Measurements from ENCODE around the gene CIT. TPM values are rescaled to one million over a fixed set of nuclear protein-coding genes. Genes with fewer than 3 reads are reported as not detected.

Gene CIT
- polyA plus RNA-seq, 3 donors, result 0.03 TPM; not detected in 2

DNA sequence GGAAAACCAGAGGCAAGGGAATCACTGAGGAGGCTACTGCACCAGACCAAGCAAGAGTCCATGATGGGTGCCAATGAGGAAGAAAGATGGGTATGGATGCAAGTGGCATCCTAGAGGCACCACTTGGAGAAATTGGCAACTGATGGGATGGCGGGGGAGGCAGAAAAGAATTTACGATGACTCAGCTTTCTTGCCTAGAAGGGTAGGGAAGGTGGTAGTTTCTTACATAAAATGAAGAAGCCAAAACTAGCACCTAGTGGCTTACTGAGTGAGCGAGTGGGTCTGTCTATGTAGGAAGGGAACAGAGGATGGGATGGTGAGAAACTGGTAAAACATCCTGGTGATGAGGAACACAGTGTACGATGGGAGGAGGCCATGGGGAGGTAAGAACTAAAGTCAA is 80.8 kb downstream of the CIT start:
- peaks cover 32 to 55% of the 10 kb centered on the region in 2 donors for H3K36me3 Mint-ChIP-seq
- no peaks in the 10 kb centered on the region for H3K4me1 ChIP-seq (ENCODE audit: control insufficient read depth in 1 of 2, insufficient read depth in 2 of 2, low read length in 2 of 2)
- H3K27me3 ChIP-seq (ENCODE audit: control insufficient read depth in 2 of 2, insufficient read depth in 2 of 2, low read length in 2 of 2), result no peaks in the 10 kb centered on the region
- H3K27ac ChIP-seq (ENCODE audit: low read depth in 1 of 2, low read length in 2 of 2), result no peak overlapping the region
- H3K9me3 Mint-ChIP-seq, result no peaks in the 10 kb centered on the region
- H3K9ac ChIP-seq (ENCODE audit: insufficient read depth, low read length, poor library complexity, severe bottlenecking), result no peak overlapping the region
- no peak overlapping the region for H3K27ac Mint-ChIP-seq
- no peak overlapping the region for H3K4me3 ChIP-seq (replicated peaks in 1 of 3; ENCODE audit: low read depth in 2 of 3, low read length in 3 of 3)
- TF ChIP-seq, protein P1, sequence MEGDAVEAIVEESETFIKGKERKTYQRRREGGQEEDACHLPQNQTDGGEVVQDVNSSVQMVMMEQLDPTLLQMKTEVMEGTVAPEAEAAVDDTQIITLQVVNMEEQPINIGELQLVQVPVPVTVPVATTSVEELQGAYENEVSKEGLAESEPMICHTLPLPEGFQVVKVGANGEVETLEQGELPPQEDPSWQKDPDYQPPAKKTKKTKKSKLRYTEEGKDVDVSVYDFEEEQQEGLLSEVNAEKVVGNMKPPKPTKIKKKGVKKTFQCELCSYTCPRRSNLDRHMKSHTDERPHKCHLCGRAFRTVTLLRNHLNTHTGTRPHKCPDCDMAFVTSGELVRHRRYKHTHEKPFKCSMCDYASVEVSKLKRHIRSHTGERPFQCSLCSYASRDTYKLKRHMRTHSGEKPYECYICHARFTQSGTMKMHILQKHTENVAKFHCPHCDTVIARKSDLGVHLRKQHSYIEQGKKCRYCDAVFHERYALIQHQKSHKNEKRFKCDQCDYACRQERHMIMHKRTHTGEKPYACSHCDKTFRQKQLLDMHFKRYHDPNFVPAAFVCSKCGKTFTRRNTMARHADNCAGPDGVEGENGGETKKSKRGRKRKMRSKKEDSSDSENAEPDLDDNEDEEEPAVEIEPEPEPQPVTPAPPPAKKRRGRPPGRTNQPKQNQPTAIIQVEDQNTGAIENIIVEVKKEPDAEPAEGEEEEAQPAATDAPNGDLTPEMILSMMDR (IDR thresholded peaks at IDR 0.05), result no peak
- H3K4me3 Mint-ChIP-seq, result no peak overlapping the region
- no peak overlapping the region for H3K4me2 ChIP-seq (replicated peaks; ENCODE audit: extremely low read depth, low read length, poor library complexity, severe bottlenecking)
- H2AFZ ChIP-seq (ENCODE audit: insufficient read depth, low read depth, low read length, poor library complexity, severe bottlenecking), result no peak overlapping the region
- H3K9me3 ChIP-seq (replicated peaks in 1 of 2; ENCODE audit: control insufficient read depth in 1 of 2, insufficient read depth in 1 of 2, low read length in 2 of 2), result no peaks in the 10 kb centered on the region
- H3K36me3 ChIP-seq (replicated peaks in 1 of 2; ENCODE audit: control insufficient read depth in 1 of 2, insufficient read depth in 2 of 2, low read length in 2 of 2), result peaks cover 12 to 84% of the 10 kb centered on the region in 2 donors
- DNase-seq, result no peak
- H3K4me1 Mint-ChIP-seq, result no peaks in the 10 kb centered on the region
- no peaks in the 10 kb centered on the region for H4K20me1 ChIP-seq (ENCODE audit: insufficient read depth, low read length)
- no peaks in the 10 kb centered on the region for H3K79me2 ChIP-seq (ENCODE audit: insufficient read depth, low read length)
- intact Hi-C loops (cut with micrococcal nuclease), result no loop called here
- no peaks in the 10 kb centered on the region for H3K27me3 Mint-ChIP-seq (ENCODE audit: low read depth in 3 of 3)
- 100% methylated on average over 3 of the region's 4 CpGs for WGBS (ENCODE audit: insufficient coverage)

DNA sequence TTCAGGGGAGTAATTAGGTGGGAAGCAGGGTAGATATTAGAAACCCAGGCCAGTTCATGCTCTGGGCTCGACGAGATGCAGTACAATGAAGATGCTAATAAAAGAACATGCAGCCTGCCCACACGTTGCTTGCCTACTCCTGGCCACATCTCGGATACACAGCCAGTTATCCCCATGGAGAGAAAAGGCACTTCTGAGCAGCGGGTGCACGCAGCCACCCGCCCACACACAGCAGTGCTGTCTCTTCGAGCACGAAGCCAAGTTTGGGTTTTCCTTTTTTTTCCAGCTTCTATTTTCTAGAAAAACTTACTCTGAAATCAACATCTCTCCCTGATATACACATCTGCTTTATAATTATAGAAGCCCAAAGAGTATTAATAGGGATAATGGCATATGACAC is 85.7 kb downstream of the CIT start:
- Histone ChIP-seq H3K4me1 (ENCODE audit: control insufficient read depth in 1 of 2, insufficient read depth in 2 of 2, low read length in 2 of 2) (no peaks in the 10 kb centered on the region), H3K27me3 (ENCODE audit: control insufficient read depth in 2 of 2, insufficient read depth in 2 of 2, low read length in 2 of 2) (no peaks in the 10 kb centered on the region), H3K27ac (ENCODE audit: low read depth in 1 of 2, low read length in 2 of 2) (no peak overlapping the region), H3K9me3 (replicated peaks in 1 of 2; ENCODE audit: control insufficient read depth in 1 of 2, insufficient read depth in 1 of 2, low read length in 2 of 2) (no peaks in the 10 kb centered on the region), H3K4me3 (replicated peaks in 1 of 3; ENCODE audit: low read depth in 2 of 3, low read length in 3 of 3) (no peak overlapping the region), H3K36me3 (replicated peaks in 1 of 2; ENCODE audit: control insufficient read depth in 1 of 2, insufficient read depth in 2 of 2, low read length in 2 of 2) (peaks cover 10 to 43% of the 10 kb centered on the region in 2 donors), H3K79me2 (ENCODE audit: insufficient read depth, low read length) (no peaks in the 10 kb centered on the region), H3K9ac (ENCODE audit: insufficient read depth, low read length, poor library complexity, severe bottlenecking) (no peak overlapping the region), H4K20me1 (ENCODE audit: insufficient read depth, low read length) (no peaks in the 10 kb centered on the region), H2AFZ (ENCODE audit: insufficient read depth, low read depth, low read length, poor library complexity, severe bottlenecking) (no peak overlapping the region), H3K4me2 (replicated peaks; ENCODE audit: extremely low read depth, low read length, poor library complexity, severe bottlenecking) (no peak overlapping the region)
- Mint-ChIP-seq H3K4me1 (no peaks in the 10 kb centered on the region), H3K27ac (no peak overlapping the region), H3K9me3 (no peaks in the 10 kb centered on the region), H3K27me3 (ENCODE audit: low read depth in 3 of 3) (no peaks in the 10 kb centered on the region), H3K4me3 (no peak overlapping the region), H3K36me3 (peaks cover 36 to 53% of the 10 kb centered on the region in 2 donors)
- intact Hi-C loops (cut with micrococcal nuclease), result no loop called here
- DNase-seq, result no peak
- TF ChIP-seq, protein P1 (IDR thresholded peaks at IDR 0.05), result no peak
- WGBS (ENCODE audit: insufficient coverage), result 98% methylated on average over 7 of the region's 9 CpGs
